ENCODE results near the gene MARK1.

MARK1 gene

DNA sequence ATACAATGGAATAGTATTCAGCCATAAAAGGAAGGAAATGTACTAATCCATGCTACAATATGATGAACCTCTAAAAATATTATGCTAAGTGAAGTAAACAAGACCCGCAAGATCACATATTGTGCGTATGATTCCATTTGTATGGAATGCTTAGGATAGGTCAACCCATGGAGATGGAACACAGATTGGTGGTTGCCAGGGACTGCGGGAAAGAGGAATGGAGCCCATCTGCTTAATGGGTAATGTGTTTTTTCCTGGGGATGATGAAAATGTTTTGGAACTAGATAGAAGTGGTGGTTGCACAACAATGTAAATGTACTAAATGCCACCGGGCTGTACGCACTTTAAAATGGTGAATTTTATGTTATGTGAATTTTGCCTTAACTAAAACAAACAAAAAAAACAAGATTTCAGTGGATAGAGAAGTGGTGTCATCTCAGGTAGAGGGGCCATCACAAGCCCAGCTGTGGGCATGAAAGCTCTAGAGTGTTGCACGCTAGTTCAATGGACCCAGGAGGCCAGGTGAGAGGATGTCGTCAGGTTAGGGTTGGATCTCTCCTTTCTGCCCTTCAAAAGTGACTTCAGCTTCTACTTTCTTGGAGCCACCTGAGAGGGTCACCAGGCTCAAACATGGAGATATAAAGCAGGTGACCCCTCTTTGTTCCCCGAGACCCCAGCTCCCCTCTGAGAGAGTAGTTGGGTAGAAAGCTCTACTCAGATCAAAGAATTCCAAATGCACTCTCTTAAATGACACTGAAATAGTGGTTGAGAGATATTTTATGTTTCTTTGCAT lies 164.7 kb downstream of the MARK1 start:
- no peak for DNase-seq

DNA sequence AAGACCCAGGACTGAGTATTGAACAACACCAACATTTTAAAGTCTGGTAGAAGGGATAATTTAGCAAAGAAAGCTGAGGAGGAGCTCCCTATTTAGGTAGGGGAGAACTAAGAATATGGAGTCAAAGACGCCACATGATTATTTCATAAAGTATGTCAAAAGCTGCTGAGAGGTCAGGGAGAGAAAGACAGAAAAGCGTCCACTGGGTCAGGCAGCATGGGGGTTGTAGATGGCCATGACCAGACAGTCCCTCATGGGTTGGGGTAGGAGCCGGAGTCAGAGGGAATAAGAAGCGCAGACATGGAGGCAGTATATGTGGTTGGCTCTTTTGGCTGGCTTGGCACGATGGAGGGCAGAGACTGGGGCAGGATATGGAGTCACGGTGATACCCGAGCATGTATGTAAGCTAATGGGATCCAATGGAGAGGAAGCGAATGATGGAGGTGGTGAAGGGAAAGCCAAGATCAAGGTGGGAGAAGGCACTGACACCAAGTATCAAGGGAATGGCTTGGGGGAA lies 167.0 kb downstream of the MARK1 start:
- no peak for DNase-seq

GRCh38 chr1:220695426-220695825 lies 167.5 kb downstream of the MARK1 start:
- DNase-seq: no peak

- no peak for DNase-seq
Measured at GRCh38 chr1:220696226-220696862, 168.4 kb downstream of the MARK1 start.

- DNase-seq: peak; percentile 32 to 54 (median 49)
Measured at GRCh38 chr1:220696863-220697231, 168.9 kb downstream of the MARK1 start.

DNA sequence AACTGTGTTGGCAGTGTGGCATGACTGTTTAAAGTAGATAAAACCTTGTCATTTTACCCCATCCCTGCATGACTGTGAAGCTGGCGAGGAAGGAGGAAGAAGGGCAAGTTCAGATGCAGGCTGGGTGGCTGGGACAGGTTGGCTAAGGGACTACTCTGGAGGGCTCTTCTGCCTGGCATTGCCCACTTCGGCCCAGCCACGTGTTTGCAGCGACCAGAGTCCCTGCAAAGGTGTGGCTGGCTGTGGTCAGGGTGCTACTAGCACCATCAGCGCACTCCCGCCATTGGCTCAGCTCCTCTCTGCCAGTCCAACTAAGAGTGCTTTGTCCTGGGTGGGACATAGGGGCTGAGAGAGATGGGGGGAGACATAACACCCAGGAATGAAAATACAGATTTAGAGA lies 169.4 kb downstream of the MARK1 start:
- no peak for DNase-seq

DNA sequence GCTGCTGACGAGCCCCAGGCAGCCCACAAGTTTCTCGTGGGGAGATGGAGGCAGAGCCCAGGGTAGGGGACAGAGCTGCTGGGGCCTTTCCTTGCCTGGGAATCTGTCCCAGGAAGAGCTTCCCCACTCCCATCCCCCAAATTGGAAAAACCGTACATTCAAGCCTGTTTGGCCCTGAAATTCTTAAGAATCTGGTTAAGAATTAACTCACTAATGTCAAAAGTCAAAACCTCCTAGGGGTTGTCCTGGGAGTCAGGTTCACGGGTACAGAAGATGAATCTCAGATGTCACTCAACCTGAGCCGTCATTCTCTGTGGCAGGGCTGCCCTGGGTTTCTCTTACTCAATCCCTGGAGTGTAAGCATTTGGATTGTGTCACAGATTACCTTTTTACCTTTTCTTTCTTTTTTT lies 170.7 kb downstream of the MARK1 start:
- DNase-seq: no peak

GRCh38 chr1:220699044-220699443 lies 171.1 kb downstream of the MARK1 start:
- no peak for DNase-seq

GRCh38 chr1:220700556-220701179 lies 172.7 kb downstream of the MARK1 start:
- DNase-seq: no peak

DNA sequence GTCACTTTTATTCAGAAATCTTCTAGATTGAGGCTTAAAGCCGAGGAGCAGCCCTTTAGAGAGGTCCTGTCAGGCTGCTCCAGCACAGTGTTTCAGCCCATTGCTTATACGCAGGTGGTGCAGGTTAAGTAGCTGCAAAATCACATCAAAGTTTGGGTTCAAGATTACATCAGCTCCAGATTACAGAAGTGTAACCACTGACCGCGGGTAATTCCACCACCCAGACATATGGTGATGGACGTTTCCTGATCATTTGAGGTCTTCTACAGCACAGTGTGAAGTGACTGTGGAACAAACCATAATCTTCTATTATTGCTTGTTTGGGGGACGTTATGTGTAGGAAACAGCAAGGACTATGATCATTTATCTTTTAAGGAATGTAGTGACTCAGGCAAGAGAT lies 174.0 kb downstream of the MARK1 start:
- DNase-seq: peak in 1 of 4 experiments; percentile 22

- no peak for DNase-seq
Measured at GRCh38 chr1:220702733-220703270, 174.9 kb downstream of the MARK1 start.

GRCh38 chr1:220703305-220703704 lies 175.4 kb downstream of the MARK1 start:
- peak in 3 of 4 experiments; percentile 28 to 36 (median 32) for DNase-seq

- no peak for DNase-seq
Measured at GRCh38 chr1:220705782-220706181, 177.8 kb downstream of the MARK1 start.

- DNase-seq: no peak
Measured at GRCh38 chr1:220706480-220706879, 178.5 kb downstream of the MARK1 start.

- no peak for DNase-seq
Measured at GRCh38 chr1:220707160-220707559, 179.2 kb downstream of the MARK1 start.

DNA sequence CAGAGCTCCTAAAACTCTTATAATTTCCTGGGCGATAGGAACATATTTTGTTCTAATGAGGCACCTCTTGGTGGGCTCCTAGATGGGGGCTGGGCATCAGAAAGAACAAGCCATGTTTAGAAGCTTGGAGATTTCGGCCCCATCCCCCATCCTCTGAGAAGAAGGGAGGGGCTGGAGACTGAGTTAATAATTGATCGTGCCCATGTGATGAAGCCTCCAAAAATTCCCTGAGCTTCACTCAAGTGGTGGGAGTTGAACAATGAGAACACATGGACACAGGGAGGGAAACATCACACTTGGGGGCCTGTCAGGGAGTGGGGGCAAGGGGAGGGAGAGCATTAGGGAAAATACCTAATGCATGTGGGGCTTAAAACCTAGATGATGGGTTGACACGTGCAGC lies 180.3 kb downstream of the MARK1 start:
- DNase-seq: no peak

DNA sequence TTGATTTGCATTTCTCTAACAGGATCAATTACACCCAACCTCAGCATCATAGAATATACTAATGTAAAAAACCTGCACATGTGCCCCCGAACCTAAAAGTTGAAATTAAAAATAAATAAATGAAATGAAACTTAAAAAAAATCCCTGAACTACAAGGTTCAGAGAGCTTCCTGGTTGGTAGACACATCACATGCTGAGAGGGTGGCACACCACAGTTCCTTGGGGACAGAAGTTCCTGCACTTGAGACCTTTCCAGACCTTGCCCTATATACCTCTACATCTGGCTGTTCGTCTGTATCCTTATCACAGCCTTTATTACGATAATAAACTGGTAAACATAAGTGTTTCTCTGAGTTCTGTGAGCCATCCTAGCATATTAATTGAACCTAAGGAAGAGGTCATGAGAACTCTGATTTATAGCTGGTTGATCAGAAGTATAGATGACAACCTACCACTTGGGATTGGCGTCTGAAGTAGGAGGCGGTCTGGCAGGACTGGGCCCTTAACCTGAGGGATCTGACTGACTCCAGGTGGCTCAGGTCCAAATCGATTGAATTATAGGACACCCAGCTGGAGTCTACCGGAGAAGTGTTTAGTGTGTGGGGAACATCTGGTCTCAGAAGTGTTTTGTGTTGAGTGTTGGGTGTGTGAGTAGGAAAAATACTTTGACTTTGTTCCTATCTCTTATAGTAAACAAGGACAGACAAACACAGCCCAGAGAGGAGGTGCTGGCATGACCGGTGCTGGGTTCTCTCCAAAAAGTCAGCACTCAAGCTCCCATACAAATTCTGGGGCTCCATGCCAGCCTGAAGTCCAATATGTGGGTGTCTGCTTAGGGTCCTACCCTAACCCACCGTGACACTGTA lies 181.2 kb downstream of the MARK1 start:
- DNase-seq: peak in 1 of 4 experiments; percentile 22

GRCh38 chr1:220710333-220710732 lies 182.4 kb downstream of the MARK1 start:
- DNase-seq: no peak

DNA sequence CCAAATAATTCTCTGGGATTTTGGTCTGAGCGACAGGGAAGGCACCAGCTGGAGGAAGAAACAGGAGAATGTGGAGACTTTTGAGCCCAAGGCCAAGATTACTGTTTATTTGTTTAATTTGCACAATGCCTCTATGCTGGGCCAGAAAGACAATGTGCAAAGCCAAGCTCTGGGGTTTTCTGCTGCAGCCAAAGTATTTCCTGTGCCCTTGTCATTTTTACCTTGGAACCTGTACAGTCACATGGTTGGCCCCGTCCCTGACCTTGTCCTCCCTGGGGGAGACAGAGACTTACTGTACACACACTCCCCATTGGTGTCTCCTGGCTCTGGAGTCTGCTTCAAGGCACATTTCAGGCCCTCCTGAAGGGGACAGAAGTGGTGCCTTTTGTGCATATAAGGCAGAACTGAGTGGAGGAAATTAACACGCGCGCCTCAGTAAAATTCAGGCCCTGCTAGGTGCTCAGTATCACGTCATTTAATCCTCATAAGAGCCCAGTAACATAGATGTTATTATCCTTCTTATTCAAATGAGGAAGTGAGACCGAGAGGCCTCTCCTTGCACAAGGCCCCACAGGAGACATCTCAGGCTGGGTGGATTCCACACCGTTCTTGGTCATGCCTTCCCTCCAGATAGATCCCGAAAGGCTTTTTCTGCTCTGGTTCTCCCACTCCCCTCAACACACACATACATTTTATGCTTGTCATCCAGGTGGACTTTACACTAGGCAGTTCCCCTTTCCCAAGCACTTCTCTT lies 183.3 kb downstream of the MARK1 start:
- DNase-seq: peak; percentile 19 to 65 (median 61)

Measured in suppressor macrophage (primary cell).